ENCODE data around the gene SMG6.
"Not testable (repeated sequence)": the region's sequence is repeated elsewhere in the genome, so short reads cannot be mapped to it uniquely, and the experiment has no call there.

SMG6 gene

GRCh38 chr17:2259769-2260536, 43.6 kb downstream of the SMG6 start:
- peak; percentile 62 for DNase-seq

GRCh38 chr17:2258830-2259229, 44.8 kb downstream of the SMG6 start:
- not testable (repeated sequence) for DNase-seq

- no peak for DNase-seq
Measured at GRCh38 chr17:2253768-2254406, 49.7 kb downstream of the SMG6 start.

- no peak for DNase-seq
Measured at GRCh38 chr17:2253362-2253761, 50.2 kb downstream of the SMG6 start.

GRCh38 chr17:2251098-2251497, 52.5 kb downstream of the SMG6 start:
- no peak for DNase-seq

- DNase-seq = no peak
Measured at GRCh38 chr17:2250140-2251095, 53.2 kb downstream of the SMG6 start.

- DNase-seq = no peak
Measured at GRCh38 chr17:2247005-2247404, 56.6 kb downstream of the SMG6 start.

GRCh38 chr17:2244545-2245525, 58.8 kb downstream of the SMG6 start:
- DNase-seq = peak; percentile 77

- DNase-seq = no peak
Measured at GRCh38 chr17:2243953-2244352, 59.6 kb downstream of the SMG6 start.

- no peak for DNase-seq
Measured at GRCh38 chr17:2241823-2242222, 61.8 kb downstream of the SMG6 start.

GRCh38 chr17:2240541-2240940, 63.0 kb downstream of the SMG6 start:
- DNase-seq = no peak

GRCh38 chr17:2239882-2240430, 63.6 kb downstream of the SMG6 start:
- DNase-seq = peak; percentile 58

GRCh38 chr17:2239170-2239551, 64.4 kb downstream of the SMG6 start:
- no peak for DNase-seq

GRCh38 chr17:2238432-2239169, 65.0 kb downstream of the SMG6 start:
- DNase-seq = no peak

- DNase-seq = no peak
Measured at GRCh38 chr17:2237950-2238349, 65.6 kb downstream of the SMG6 start.

GRCh38 chr17:2237521-2237921, 66.1 kb downstream of the SMG6 start:
- no peak for DNase-seq

- DNase-seq = no peak
Measured at GRCh38 chr17:2235792-2236366, 67.7 kb downstream of the SMG6 start.

- DNase-seq = no peak
Measured at GRCh38 chr17:2235265-2235664, 68.3 kb downstream of the SMG6 start.

GRCh38 chr17:2233441-2233947, 70.1 kb downstream of the SMG6 start:
- no peak for DNase-seq

GRCh38 chr17:2232244-2232638, 71.3 kb downstream of the SMG6 start:
- DNase-seq = no peak

- DNase-seq = no peak
Measured at GRCh38 chr17:2230877-2231276, 72.7 kb downstream of the SMG6 start.
